HTR-8/SVneo (cell line): ENCODE data around the gene CD48.
"Not testable (repeated sequence)": the region's sequence is repeated elsewhere in the genome, so short reads cannot be mapped to it uniquely, and the experiment has no call there.

Source experiments
- DNase-seq: peaks from one replicate; pipeline ENCODE4 v3.0.0; 2011; ENCODE audit warnings: low spot score, mixed read lengths; ENCODE audit not compliant: insufficient read length
- FAIRE-seq: peaks from 2 replicates; lab custom pipeline; 2011; peaks lifted over from hg19 to GRCh38; lab: Jason Lieb, UNC

The CD48 gene

GRCh38 chr1:160658162-160658813, 53.3 kb downstream of the CD48 start:
- no peak for FAIRE-seq
- DNase-seq = no peak

GRCh38 chr1:160657250-160657781, 54.3 kb downstream of the CD48 start:
- DNase-seq = no peak

GRCh38 chr1:160656737-160657136, 54.9 kb downstream of the CD48 start:
- FAIRE-seq (no peak), DNase-seq (no peak)

More at GRCh38 chr1:160657250-160657781, 54.3 kb downstream of the CD48 start:
- FAIRE-seq = no peak

- FAIRE-seq (no peak), DNase-seq (no peak)
Measured at GRCh38 chr1:160653620-160654016, 58.0 kb downstream of the CD48 start.

- FAIRE-seq = no peak
- DNase-seq = no peak
Measured at GRCh38 chr1:160652924-160653619, 58.5 kb downstream of the CD48 start.

- not testable (repeated sequence) for FAIRE-seq, DNase-seq
Measured at GRCh38 chr1:160652065-160652641, 59.5 kb downstream of the CD48 start.

GRCh38 chr1:160651433-160652064, 60.1 kb downstream of the CD48 start:
- FAIRE-seq = no peak
- DNase-seq = no peak

GRCh38 chr1:160647329-160647720, 64.3 kb downstream of the CD48 start:
- no peak for DNase-seq
- no peak for FAIRE-seq

GRCh38 chr1:160646711-160647328, 64.8 kb downstream of the CD48 start, which contains the start of gene SLAMF1:
SLAMF1 (minus strand) TSS chr1:160647044; CDS start chr1:160646945, 99 bp downstream.
- no peak for FAIRE-seq
- no peak for DNase-seq

- FAIRE-seq = no peak
- no peak for DNase-seq
Measured at GRCh38 chr1:160646180-160646579, 65.4 kb downstream of the CD48 start.

GRCh38 chr1:160645386-160646130, 66.1 kb downstream of the CD48 start:
- FAIRE-seq = no peak
- DNase-seq = no peak

GRCh38 chr1:160644399-160644798, 67.2 kb downstream of the CD48 start:
- no peak for DNase-seq
- FAIRE-seq = no peak

- DNase-seq (no peak), FAIRE-seq (no peak)
Measured at GRCh38 chr1:160643138-160643537, 68.5 kb downstream of the CD48 start.

GRCh38 chr1:160642281-160642644, 69.4 kb downstream of the CD48 start:
- FAIRE-seq = no peak

GRCh38 chr1:160641323-160642280, 70.0 kb downstream of the CD48 start:
- no peak for DNase-seq
- no peak for FAIRE-seq

More at GRCh38 chr1:160642281-160642644, 69.4 kb downstream of the CD48 start:
- no peak for DNase-seq

GRCh38 chr1:160640359-160641123, 71.1 kb downstream of the CD48 start:
- FAIRE-seq = no peak
- no peak for DNase-seq

GRCh38 chr1:160639652-160640051, 72.0 kb downstream of the CD48 start:
- FAIRE-seq (no peak), DNase-seq (no peak)

- DNase-seq (no peak), FAIRE-seq (no peak)
Measured at GRCh38 chr1:160638926-160639325, 72.7 kb downstream of the CD48 start.
